Measurements from ENCODE around the gene GZMM.

GRCh38 chr19:514166-514663 is 29.6 kb upstream of the GZMM start:
- TF ChIP-seq CTCF (IDR thresholded peaks at IDR 0.05) (no peak), POLR2AphosphoS5 (IDR thresholded peaks at IDR 0.05; ENCODE audit: insufficient read depth in 1 of 2, low read depth in 1 of 2) (no peak), POLR2A (IDR thresholded peaks at IDR 0.05) (no peak)
